T-helper 1 cell treated with Interleukin-12 subunit alpha and Interleukin-12 subunit beta and Interleukin-4 antibody, amounts not matched to agents 30 ng/mL and 1 ng/mL, for 36 hours (primary cell): Measurements from ENCODE around the gene MYLK. TPM values are rescaled to one million over a fixed set of nuclear protein-coding genes. Genes with fewer than 3 reads are reported as not detected.

ENCODE experiments used
- intact Hi-C: fragments of 100-400 bp; cut with micrococcal nuclease; formaldehyde crosslinking; loops from one replicate; pipeline ENCODE4 v1.15.1; 2024
- total RNA-seq: library from RNA; stranded (reverse); gene quantifications from 2 replicates; pipeline ENCODE4 v1.2.3, GENCODE V29; 2022

Gene MYLK
- total RNA-seq, 1 donor from 2014 or later: 0.25 TPM

- intact Hi-C loops: no loop called here
Measured at GRCh38 chr3:123773681-123774431, 110.3 kb downstream of the MYLK start.

GRCh38 chr3:123769356-123769743, 114.8 kb downstream of the MYLK start:
- intact Hi-C loops: no loop called here

DNA sequence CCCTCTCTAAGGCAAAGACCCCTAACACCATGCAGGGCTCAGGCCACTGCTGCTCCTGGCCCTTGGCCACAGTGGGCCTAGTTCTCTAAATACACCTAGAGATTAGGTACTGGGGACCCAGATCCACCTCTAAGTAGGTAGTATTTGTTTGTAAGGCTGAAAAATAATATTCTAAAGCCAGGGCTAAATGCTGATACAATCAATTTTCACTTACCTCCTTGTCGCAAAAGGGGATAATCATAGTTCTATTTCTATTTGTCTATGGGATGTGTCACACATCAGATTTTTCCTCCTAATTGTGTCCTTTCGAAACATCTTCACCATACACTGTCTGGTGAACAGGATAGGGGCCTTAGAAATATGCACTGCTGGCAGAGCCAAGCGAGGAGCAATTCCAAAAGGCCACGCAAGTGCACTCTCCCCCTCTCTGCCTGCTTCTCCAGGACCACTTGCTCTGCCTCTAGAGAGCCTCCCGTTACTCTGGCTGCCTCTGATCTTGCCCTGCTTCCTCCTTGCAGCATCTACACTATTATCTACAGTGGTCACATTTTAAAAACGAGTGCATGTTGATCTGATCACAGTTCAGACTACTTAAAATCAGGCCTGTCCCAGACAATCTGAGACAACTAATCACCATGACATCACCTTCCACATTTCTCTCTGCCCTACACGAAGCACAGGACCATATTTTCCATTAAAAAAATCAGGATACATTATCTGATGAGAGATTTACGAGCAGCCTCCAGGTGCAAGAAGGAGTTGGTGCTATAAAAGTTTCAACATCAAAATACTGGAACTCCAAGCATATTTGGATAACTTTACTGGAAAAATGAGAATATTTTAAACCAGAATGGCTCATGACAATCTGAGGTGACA, 115.4 kb downstream of the MYLK start:
- intact Hi-C loops: no loop called here

- intact Hi-C loops: no loop called here
Measured at GRCh38 chr3:123767564-123768292, 116.4 kb downstream of the MYLK start.

DNA sequence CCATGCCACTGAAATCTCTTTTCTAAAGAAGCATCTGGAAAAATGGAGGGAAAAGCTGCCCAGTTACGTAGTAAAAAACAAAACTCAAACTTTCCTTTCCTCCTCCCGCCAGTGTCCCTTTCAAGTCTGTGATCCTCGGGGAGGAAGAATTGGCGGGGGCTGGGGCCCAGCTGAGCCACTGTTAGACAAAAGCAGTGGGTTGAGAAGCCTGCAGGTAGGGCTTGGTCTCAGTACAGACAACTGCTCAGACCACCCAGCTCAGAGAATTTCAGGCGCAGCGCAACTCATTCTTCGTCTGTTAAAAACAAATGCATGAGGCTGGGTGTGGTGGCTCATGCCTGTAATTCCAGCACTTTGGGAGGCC, 117.1 kb downstream of the MYLK start:
- intact Hi-C loops: no loop called here

DNA sequence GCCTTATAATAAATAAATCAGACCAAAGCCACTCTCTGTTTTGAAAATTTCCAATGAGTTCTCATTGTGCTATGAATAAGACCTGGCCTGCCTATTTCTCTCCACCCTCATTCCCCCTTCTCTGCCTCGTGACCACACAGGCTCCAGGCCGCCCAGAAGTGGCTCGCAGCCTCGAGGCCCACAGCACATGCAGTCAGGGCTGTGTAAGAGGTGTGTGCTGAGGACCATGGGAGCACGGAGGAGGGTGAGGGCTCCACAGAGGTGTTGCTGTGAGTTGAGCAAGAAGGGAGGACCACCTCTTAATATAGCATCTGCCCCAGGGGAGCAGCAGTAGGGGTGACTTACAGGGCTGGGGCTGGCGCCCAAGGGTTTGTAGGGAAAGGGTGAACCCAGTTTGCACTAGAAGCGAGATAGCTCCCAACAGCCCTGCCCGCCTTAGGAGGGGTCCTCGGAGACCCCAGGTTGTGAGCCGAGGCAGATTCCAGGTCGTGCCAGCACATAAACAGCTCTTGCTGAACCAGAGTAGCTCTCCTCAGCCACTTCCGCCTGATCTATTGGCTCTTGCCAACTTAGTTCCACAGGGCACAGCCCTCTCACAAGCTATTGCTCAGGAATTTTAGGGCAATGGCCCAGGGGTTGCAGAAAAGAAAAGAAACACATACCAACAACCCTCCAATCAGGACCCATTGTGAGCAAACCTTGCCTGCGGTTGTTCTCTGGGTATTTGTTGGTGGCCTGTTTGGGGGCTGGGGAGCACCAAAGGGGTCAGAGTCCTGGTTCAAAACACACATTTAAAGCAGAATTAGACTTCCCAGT, 117.7 kb downstream of the MYLK start:
- intact Hi-C loops: no loop called here

DNA sequence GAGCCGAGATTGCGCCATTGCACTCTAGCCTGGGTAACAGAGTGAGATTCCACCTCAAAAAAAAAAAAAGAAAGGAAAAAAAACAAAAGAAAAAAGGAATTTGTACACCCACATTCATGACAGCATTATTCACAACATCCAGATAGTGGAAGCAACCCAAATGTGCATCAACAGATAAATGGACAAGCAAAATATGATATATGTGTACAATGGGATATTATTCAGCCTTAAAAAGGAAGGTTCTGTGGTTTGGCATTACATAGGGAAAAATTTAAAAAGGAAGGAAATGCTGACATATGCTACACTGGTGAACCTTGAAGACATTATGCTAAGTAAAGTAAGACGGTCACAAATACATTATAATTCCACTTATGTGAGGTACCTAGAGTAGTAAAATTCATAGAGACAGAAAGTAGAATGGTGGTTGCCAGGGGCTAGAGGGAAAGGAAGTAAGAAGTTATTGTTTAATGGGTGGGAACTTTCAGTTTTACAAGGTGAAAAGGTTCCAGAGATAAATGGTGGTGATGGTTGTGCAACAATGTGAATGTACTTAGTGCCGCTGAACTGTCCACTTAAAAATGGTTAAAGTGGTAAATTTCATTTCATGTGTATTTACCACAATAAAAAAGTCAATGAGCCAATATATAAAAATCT, 118.5 kb downstream of the MYLK start:
- intact Hi-C loops: no loop called here

- intact Hi-C loops: no loop called here
Measured at GRCh38 chr3:123764647-123765046, 119.5 kb downstream of the MYLK start.

- intact Hi-C loops: no loop called here
Measured at GRCh38 chr3:123762805-123763204, 121.3 kb downstream of the MYLK start.

DNA sequence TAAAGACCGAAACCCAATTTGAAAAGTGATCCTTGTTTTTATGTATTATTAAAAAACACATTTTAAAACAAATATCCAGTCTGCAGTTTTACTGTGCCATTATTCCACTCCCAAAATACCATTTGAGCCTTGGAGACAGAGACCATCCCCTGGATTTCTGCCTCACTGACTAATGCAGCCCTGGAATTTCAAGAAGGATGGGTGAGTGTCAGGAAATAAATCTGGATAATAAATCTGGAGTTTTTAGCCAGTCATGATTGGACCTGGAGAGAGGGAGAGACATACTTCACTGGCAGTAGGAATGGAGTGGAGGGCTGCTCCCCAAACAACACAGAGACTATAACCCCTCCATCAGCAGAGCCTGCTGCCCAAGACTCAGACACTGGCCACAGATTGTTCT, 123.3 kb downstream of the MYLK start:
- intact Hi-C loops: no loop called here

- intact Hi-C loops: no loop called here
Measured at GRCh38 chr3:123759871-123760270, 124.3 kb downstream of the MYLK start.

DNA sequence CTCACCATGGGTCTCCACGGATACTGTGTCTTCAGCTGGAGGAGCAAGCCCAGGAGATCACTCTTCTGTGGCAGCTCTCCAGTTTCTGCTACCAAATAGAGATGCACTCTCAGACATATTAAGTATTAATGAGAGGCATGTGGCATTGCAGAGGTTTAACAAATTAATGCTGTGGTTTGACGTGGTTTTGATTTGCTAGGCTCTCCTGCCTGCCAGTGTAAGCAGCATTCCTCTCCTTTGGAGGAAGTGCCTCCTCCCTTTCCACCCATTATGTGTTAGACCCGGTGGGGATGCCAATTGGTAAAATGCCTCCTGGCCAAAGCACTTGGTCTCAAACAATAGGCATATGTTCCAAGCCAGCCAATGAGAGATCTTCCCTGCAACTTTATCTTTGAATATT, 124.8 kb downstream of the MYLK start:
- intact Hi-C loops: no loop called here

GRCh38 chr3:123758081-123758564, 126.0 kb downstream of the MYLK start:
- intact Hi-C loops: no loop called here

DNA sequence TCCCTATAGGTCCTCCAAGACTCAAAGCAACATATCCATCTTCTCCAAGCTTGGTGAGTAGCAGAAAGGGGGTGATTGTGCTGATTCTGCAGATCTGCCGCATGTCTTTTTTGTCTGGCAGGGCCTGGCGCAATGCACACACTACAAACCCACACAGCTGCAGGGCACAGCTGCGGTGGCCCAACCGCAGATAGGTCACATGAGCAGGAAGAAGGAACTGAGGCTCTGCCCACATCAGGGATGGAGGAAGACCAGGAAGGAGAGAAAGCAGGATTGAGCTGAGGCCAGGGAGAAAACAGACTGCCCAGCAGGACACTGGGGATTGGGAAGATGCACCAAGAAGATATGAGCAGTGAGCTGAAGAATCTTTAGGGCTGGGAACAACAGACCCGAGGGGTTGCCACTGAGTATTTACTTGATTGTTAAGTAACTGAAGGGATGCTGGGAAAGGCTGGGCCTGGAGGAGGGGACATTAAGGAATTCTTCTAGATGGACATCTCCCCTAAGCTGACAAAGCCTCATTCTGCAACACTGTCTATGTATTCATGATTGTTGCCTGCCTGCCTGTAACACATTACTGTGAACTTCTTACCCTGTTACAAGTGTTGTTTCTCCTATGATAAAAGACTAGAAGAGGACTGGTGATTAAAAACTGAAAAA, 126.7 kb downstream of the MYLK start:
- intact Hi-C loops: no loop called here

GRCh38 chr3:123755501-123755900, 128.6 kb downstream of the MYLK start:
- intact Hi-C loops: no loop called here

GRCh38 chr3:123755085-123755484, 129.0 kb downstream of the MYLK start:
- intact Hi-C loops: no loop called here

DNA sequence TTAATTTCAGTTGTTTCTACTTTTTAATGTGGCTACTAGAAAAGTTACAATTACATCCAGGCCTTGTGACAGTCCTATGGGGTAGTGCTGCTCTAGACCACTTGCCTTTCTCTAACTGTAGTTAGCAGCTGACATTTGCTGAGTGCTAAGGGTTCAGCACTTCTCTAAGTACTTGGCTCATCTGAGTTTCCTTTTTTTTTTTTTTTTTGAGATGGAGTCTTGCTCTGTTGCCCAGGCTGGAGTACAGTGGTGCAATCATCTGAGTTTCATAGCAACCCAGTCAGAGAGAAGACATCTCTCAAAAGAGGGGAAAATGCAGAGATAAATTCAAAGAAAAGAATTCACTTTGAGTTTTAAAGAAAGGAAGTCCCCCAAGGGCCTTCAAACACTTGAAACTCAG, 130.8 kb downstream of the MYLK start:
- intact Hi-C loops: no loop called here

- intact Hi-C loops: no loop called here
Measured at GRCh38 chr3:123752228-123752627, 131.9 kb downstream of the MYLK start.

DNA sequence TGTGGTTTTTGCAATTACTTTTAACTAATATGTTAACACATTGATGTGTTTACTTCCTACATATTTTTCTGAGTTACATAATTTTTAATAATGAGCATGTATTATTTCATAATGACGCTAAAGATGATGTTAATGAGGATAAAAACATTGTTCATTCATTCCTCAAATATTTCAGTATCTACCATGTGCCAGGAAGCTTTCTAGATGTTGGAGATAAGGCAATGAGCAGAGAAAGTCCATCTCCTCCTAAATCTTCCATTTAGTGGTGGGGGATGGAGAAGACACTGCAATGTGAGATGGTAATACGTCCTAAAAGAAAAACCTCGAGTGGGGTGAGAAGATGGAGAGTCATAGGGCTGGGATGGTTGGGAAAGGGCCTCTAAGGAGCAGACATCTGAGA, 132.7 kb downstream of the MYLK start:
- intact Hi-C loops: no loop called here
